ENCODE results near the gene ETV6.

Gene ETV6

GRCh38 chr12:11701433-11701832 is 52.0 kb downstream of the ETV6 start:
- no peaks in the 10 kb centered on the region for H3K27me3 Mint-ChIP-seq
- no peaks in the 10 kb centered on the region for H3K9me3 Mint-ChIP-seq
- DNase-seq = no peak
- H3K36me3 Mint-ChIP-seq = peaks cover 12% of the 10 kb centered on the region
- H3K27ac Mint-ChIP-seq = no peak overlapping the region
- H3K4me3 Mint-ChIP-seq = no peak overlapping the region
- H3K4me1 Mint-ChIP-seq = peaks cover 14% of the 10 kb centered on the region
- CTCF ChIA-PET = no interaction called here

GRCh38 chr12:11702959-11703358 is 53.5 kb downstream of the ETV6 start:
- peaks cover 9% of the 10 kb centered on the region for H3K4me1 Mint-ChIP-seq
- H3K36me3 Mint-ChIP-seq = peaks cover 8% of the 10 kb centered on the region
- no peaks in the 10 kb centered on the region for H3K27me3 Mint-ChIP-seq
- no peak overlapping the region for H3K4me3 Mint-ChIP-seq
- DNase-seq = no peak
- CTCF ChIA-PET = no interaction called here
- no peaks in the 10 kb centered on the region for H3K9me3 Mint-ChIP-seq
- H3K27ac Mint-ChIP-seq = peak overlapping the region; percentile 11

- Mint-ChIP-seq H3K4me1 (peaks cover 9% of the 10 kb centered on the region), H3K27ac (peak overlapping the region; percentile 11)
- CTCF ChIA-PET = no interaction called here
These were observed 53.9 kb downstream of the ETV6 start for GRCh38 chr12:11703378-11703777.

GRCh38 chr12:11704089-11704488 is 54.6 kb downstream of the ETV6 start:
- peaks cover 12% of the 10 kb centered on the region for H3K36me3 Mint-ChIP-seq
- CTCF ChIA-PET = no interaction called here
- no peak for DNase-seq
- H3K4me3 Mint-ChIP-seq = no peak overlapping the region
- no peak overlapping the region for H3K27ac Mint-ChIP-seq
- no peaks in the 10 kb centered on the region for H3K9me3 Mint-ChIP-seq
- H3K27me3 Mint-ChIP-seq = no peaks in the 10 kb centered on the region
- peaks cover 9% of the 10 kb centered on the region for H3K4me1 Mint-ChIP-seq

More at GRCh38 chr12:11703378-11703777, 53.9 kb downstream of the ETV6 start:
- Mint-ChIP-seq H3K36me3 (peaks cover 8% of the 10 kb centered on the region), H3K27me3 (no peaks in the 10 kb centered on the region), H3K9me3 (no peaks in the 10 kb centered on the region), H3K4me3 (no peak overlapping the region)
- no peak for DNase-seq

GRCh38 chr12:11705010-11705409 is 55.5 kb downstream of the ETV6 start:
- CTCF ChIA-PET = no interaction called here
- no peak for DNase-seq
- no peak overlapping the region for H3K27ac Mint-ChIP-seq
- no peak overlapping the region for H3K4me3 Mint-ChIP-seq
- H3K4me1 Mint-ChIP-seq = peaks cover 9% of the 10 kb centered on the region
- no peaks in the 10 kb centered on the region for H3K9me3 Mint-ChIP-seq
- no peaks in the 10 kb centered on the region for H3K27me3 Mint-ChIP-seq
- peaks cover 14% of the 10 kb centered on the region for H3K36me3 Mint-ChIP-seq

GRCh38 chr12:11706509-11707379 is 57.3 kb downstream of the ETV6 start:
- Mint-ChIP-seq H3K9me3 (no peaks in the 10 kb centered on the region), H3K36me3 (peaks cover 23% of the 10 kb centered on the region), H3K4me3 (no peak overlapping the region), H3K27ac (peak overlapping the region; percentile 7), H3K27me3 (no peaks in the 10 kb centered on the region), H3K4me1 (peaks cover 9% of the 10 kb centered on the region)
- DNase-seq = no peak
- CTCF ChIA-PET = no interaction called here

- H3K9me3 Mint-ChIP-seq = no peaks in the 10 kb centered on the region
- H3K4me3 Mint-ChIP-seq = no peak overlapping the region
- H3K27ac Mint-ChIP-seq = no peak overlapping the region
- CTCF ChIA-PET = no interaction called here
- H3K36me3 Mint-ChIP-seq = peaks cover 27% of the 10 kb centered on the region
- no peaks in the 10 kb centered on the region for H3K27me3 Mint-ChIP-seq
- DNase-seq = no peak
- peaks cover 8% of the 10 kb centered on the region for H3K4me1 Mint-ChIP-seq
These were observed 58.1 kb downstream of the ETV6 start for GRCh38 chr12:11707535-11707934.

- H3K4me1 Mint-ChIP-seq = peaks cover 2% of the 10 kb centered on the region
These were observed 60.0 kb downstream of the ETV6 start for GRCh38 chr12:11709513-11709912.

GRCh38 chr12:11710431-11710830 is 61.0 kb downstream of the ETV6 start:
- DNase-seq = no peak
- Mint-ChIP-seq H3K27ac (no peak overlapping the region), H3K9me3 (no peaks in the 10 kb centered on the region), H3K27me3 (no peaks in the 10 kb centered on the region), H3K4me3 (no peak overlapping the region), H3K4me1 (peaks cover 2% of the 10 kb centered on the region), H3K36me3 (peaks cover 35% of the 10 kb centered on the region)
- CTCF ChIA-PET = no interaction called here

More at GRCh38 chr12:11709513-11709912, 60.0 kb downstream of the ETV6 start:
- H3K27me3 Mint-ChIP-seq = no peaks in the 10 kb centered on the region
- CTCF ChIA-PET = no interaction called here
- H3K36me3 Mint-ChIP-seq = peaks cover 29% of the 10 kb centered on the region
- DNase-seq = no peak
- H3K4me3 Mint-ChIP-seq = no peak overlapping the region
- no peak overlapping the region for H3K27ac Mint-ChIP-seq
- H3K9me3 Mint-ChIP-seq = no peaks in the 10 kb centered on the region

- H3K36me3 Mint-ChIP-seq = peaks cover 40% of the 10 kb centered on the region
- no peak for DNase-seq
- no peak overlapping the region for H3K4me3 Mint-ChIP-seq
- no peaks in the 10 kb centered on the region for H3K27me3 Mint-ChIP-seq
- no peak overlapping the region for H3K27ac Mint-ChIP-seq
- peaks cover 2% of the 10 kb centered on the region for H3K4me1 Mint-ChIP-seq
- no peaks in the 10 kb centered on the region for H3K9me3 Mint-ChIP-seq
- CTCF ChIA-PET = no interaction called here
These were observed 61.4 kb downstream of the ETV6 start for GRCh38 chr12:11710906-11711305.

- H3K9me3 Mint-ChIP-seq = no peaks in the 10 kb centered on the region
- DNase-seq = no peak
- peaks cover 45% of the 10 kb centered on the region for H3K36me3 Mint-ChIP-seq
- H3K4me1 Mint-ChIP-seq = peaks cover 4% of the 10 kb centered on the region
- CTCF ChIA-PET = no interaction called here
- H3K27ac Mint-ChIP-seq = no peak overlapping the region
- no peak overlapping the region for H3K4me3 Mint-ChIP-seq
- H3K27me3 Mint-ChIP-seq = no peaks in the 10 kb centered on the region
These were observed 62.3 kb downstream of the ETV6 start for GRCh38 chr12:11711651-11712327.

- Mint-ChIP-seq H3K27ac (no peak overlapping the region), H3K27me3 (no peaks in the 10 kb centered on the region), H3K4me3 (no peak overlapping the region), H3K9me3 (no peaks in the 10 kb centered on the region), H3K4me1 (peaks cover 4% of the 10 kb centered on the region), H3K36me3 (peaks cover 45% of the 10 kb centered on the region)
- CTCF ChIA-PET = no interaction called here
- no peak for DNase-seq
These were observed 63.0 kb downstream of the ETV6 start for GRCh38 chr12:11712491-11712890.

- H3K27ac Mint-ChIP-seq = no peak overlapping the region
- no peak for DNase-seq
- H3K27me3 Mint-ChIP-seq = no peaks in the 10 kb centered on the region
- no peaks in the 10 kb centered on the region for H3K9me3 Mint-ChIP-seq
- peaks cover 45% of the 10 kb centered on the region for H3K36me3 Mint-ChIP-seq
- CTCF ChIA-PET = no interaction called here
- no peak overlapping the region for H3K4me3 Mint-ChIP-seq
- H3K4me1 Mint-ChIP-seq = peaks cover 4% of the 10 kb centered on the region
These were observed 63.7 kb downstream of the ETV6 start for GRCh38 chr12:11713202-11713601.

GRCh38 chr12:11714626-11715025 is 65.2 kb downstream of the ETV6 start:
- Mint-ChIP-seq H3K4me3 (no peak overlapping the region), H3K4me1 (peaks cover 13% of the 10 kb centered on the region), H3K27me3 (no peaks in the 10 kb centered on the region), H3K36me3 (peaks cover 39% of the 10 kb centered on the region), H3K27ac (no peak overlapping the region), H3K9me3 (no peaks in the 10 kb centered on the region)
- no peak for DNase-seq
- CTCF ChIA-PET = no interaction called here

GRCh38 chr12:11715621-11716020 is 66.1 kb downstream of the ETV6 start:
- Mint-ChIP-seq H3K4me3 (no peak overlapping the region), H3K27ac (no peak overlapping the region), H3K27me3 (no peaks in the 10 kb centered on the region), H3K9me3 (no peaks in the 10 kb centered on the region), H3K4me1 (peaks cover 17% of the 10 kb centered on the region), H3K36me3 (peaks cover 40% of the 10 kb centered on the region)
- CTCF ChIA-PET = no interaction called here
- DNase-seq = no peak
